Measurements from ENCODE around the gene HLA-DQA2. TPM values are rescaled to one million over a fixed set of nuclear protein-coding genes. Genes with fewer than 3 reads are reported as not detected.

Gene HLA-DQA2
- total RNA-seq, 1 donor from 2014 or later: not detected

GRCh38 chr6:32761548-32761947 is 20.4 kb downstream of the HLA-DQA2 start:
- no peak for TF ChIP-seq CTCF (IDR thresholded peaks at IDR 0.05)
- Mint-ChIP-seq H3K4me1 (ENCODE audit: low read depth) (no peaks in the 10 kb centered on the region), H3K9me3 (ENCODE audit: low read depth) (no peaks in the 10 kb centered on the region), H3K27ac (ENCODE audit: unreplicated experiment) (no peak overlapping the region), H3K27me3 (ENCODE audit: low read depth) (peaks cover 34% of the 10 kb centered on the region), H3K36me3 (ENCODE audit: low read depth) (no peaks in the 10 kb centered on the region), H3K4me3 (ENCODE audit: unreplicated experiment) (no peak overlapping the region)
- DNase-seq (ENCODE audit: low spot score): peak; percentile 89

DNA sequence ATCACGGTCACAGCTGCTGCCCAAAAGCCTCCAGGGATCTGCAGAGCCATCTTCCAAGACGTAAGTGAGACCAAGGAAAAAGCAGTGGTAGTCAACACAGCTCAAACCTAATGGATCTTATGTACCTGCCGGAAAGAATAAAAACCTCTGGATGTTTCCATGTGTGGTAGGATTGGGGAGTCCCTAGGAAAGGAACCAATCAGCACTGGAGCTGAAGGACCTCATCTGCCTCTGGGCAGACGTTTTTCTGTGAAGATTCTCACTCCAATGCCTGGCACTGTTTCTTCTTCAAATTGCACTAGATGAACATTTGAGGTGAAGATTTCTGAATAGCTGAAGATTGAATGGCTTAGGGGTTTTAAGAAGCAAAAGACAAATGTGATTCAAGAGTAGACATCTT is 22.2 kb downstream of the HLA-DQA2 start, which contains the start of gene HLA-DQB2:
Gene HLA-DQB2, minus strand, starts transcription at position 112 of the 400 bp plus-strand sequence. Its CDS starts 62 bp downstream, at position 50.
- Mint-ChIP-seq H3K36me3 (ENCODE audit: low read depth) (no peaks in the 10 kb centered on the region), H3K4me1 (ENCODE audit: low read depth) (no peaks in the 10 kb centered on the region), H3K27ac (ENCODE audit: unreplicated experiment) (no peak within 1 kb of the TSS), H3K9me3 (ENCODE audit: low read depth) (no peaks in the 10 kb centered on the region), H3K4me3 (ENCODE audit: unreplicated experiment) (no peak within 1 kb of the TSS), H3K27me3 (ENCODE audit: low read depth) (peaks cover 47% of the 10 kb centered on the region)
- no peak for TF ChIP-seq CTCF (IDR thresholded peaks at IDR 0.05)
- DNase-seq (ENCODE audit: low spot score): no peak

GRCh38 chr6:32764048-32764447 is 22.9 kb downstream of the HLA-DQA2 start:
- Mint-ChIP-seq H3K36me3 (ENCODE audit: low read depth) (no peaks in the 10 kb centered on the region), H3K4me1 (ENCODE audit: low read depth) (no peaks in the 10 kb centered on the region), H3K4me3 (ENCODE audit: unreplicated experiment) (no peak overlapping the region), H3K27ac (ENCODE audit: unreplicated experiment) (no peak overlapping the region), H3K27me3 (ENCODE audit: low read depth) (peaks cover 46% of the 10 kb centered on the region), H3K9me3 (ENCODE audit: low read depth) (no peaks in the 10 kb centered on the region)
- no peak for DNase-seq (ENCODE audit: low spot score)
- no peak for TF ChIP-seq CTCF (IDR thresholded peaks at IDR 0.05)

DNA sequence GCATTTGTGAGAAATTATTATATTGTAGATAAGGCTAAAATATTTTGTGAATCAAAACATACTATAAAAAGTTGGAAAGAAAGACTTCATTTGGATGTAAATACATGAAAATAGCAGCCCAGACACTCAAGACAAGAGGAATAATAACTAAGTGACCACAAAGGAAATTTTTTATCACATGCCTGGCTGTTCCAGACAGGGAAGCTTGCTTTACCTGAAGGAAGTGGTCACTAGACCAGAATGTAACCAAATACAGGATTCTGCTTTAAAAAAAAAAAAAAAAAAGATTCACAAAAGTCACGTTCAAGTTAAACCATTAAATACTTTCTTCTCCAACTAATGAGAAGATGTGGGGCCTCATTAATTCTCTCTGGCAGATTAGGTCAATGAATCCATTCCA is 31.5 kb downstream of the HLA-DQA2 start:
- Mint-ChIP-seq H3K4me3 (ENCODE audit: unreplicated experiment) (no peak overlapping the region), H3K9me3 (ENCODE audit: low read depth) (no peaks in the 10 kb centered on the region)

DNA sequence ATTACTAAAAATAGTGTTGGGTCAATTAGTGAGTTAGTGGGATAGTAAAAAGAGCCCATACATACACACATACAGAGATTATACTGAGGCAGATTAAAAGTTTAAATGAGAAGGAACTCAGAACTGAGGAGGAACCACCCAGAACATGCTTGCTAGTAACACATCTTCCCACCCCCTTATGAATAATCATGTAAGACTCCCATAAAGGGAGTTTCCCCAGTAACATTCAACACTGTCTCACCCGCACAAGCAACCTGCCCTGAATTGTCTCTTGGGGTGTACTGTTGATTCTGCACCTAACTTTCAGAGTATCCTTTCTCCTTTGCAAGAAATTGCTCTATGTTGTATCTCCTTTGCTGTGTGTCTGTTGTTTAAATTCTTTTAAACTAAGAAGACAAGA is 33.2 kb downstream of the HLA-DQA2 start:
- H3K4me1 Mint-ChIP-seq (ENCODE audit: low read depth): no peaks in the 10 kb centered on the region
- peaks cover 50% of the 10 kb centered on the region for H3K27me3 Mint-ChIP-seq (ENCODE audit: low read depth)
- DNase-seq (ENCODE audit: low spot score): no peak
- no peaks in the 10 kb centered on the region for H3K36me3 Mint-ChIP-seq (ENCODE audit: low read depth)
- H3K4me3 Mint-ChIP-seq (ENCODE audit: unreplicated experiment): no peak overlapping the region
- no peak for TF ChIP-seq CTCF (IDR thresholded peaks at IDR 0.05)
- no peak overlapping the region for H3K27ac Mint-ChIP-seq (ENCODE audit: unreplicated experiment)
- H3K9me3 Mint-ChIP-seq (ENCODE audit: low read depth): no peaks in the 10 kb centered on the region

More for the DNA sequence above, 31.5 kb downstream of the HLA-DQA2 start:
- no peak overlapping the region for H3K27ac Mint-ChIP-seq (ENCODE audit: unreplicated experiment)
- no peaks in the 10 kb centered on the region for H3K36me3 Mint-ChIP-seq (ENCODE audit: low read depth)
- H3K4me1 Mint-ChIP-seq (ENCODE audit: low read depth): no peaks in the 10 kb centered on the region
- TF ChIP-seq CTCF (IDR thresholded peaks at IDR 0.05): no peak
- peaks cover 57% of the 10 kb centered on the region for H3K27me3 Mint-ChIP-seq (ENCODE audit: low read depth)
- DNase-seq (ENCODE audit: low spot score): no peak
